Right lobe of liver (tissue), 6 donors: Measurements from ENCODE around the gene NECAP2. TPM values are rescaled to one million over a fixed set of nuclear protein-coding genes. Genes with fewer than 3 reads are reported as not detected.

ENCODE experiments used
- ATAC-seq, 4 donors: fragments of 200-7000 bp; cut with Tn5 transposase; one replicate each; pipeline ENCODE4 v1.9.1; 2020; ENCODE audit warnings: mild to moderate bottlenecking in 4 of 4, moderate library complexity in 4 of 4
- DNase-seq, 3 donors: peaks; one replicate each; pipeline ENCODE4 v3.0.0-alpha.2; 2020
- H3K27ac ChIP-seq, 3 donors: fragments of 200-600 bp; one replicate each; pipeline ENCODE4 v1.8.0; 2022
- H3K27me3 ChIP-seq, 2 donors: fragments of 200-600 bp; one replicate each; pipeline ENCODE4 v1.8.0; 2022
- H3K36me3 ChIP-seq, 4 donors: fragments of 200-600 bp; sonication (generic) in 1 of 4; one replicate each; pipeline versions ENCODE4 v1.5.1 to v1.8.0; 2017 to 2022; ENCODE audit warnings: control low read depth in 1 of 4
- H3K4me1 ChIP-seq, 4 donors: fragments of 200-600 bp; sonication (generic) in 1 of 4; one replicate each; pipeline versions ENCODE4 v1.5.1 to v1.8.0; 2017 to 2022; ENCODE audit warnings: control low read depth in 1 of 4
- H3K4me3 ChIP-seq, 3 donors: fragments of 200-600 bp; one replicate each; pipeline ENCODE4 v1.8.0; 2022
- H3K9me3 ChIP-seq, 4 donors: fragments of 200-600 bp; sonication (generic) in 1 of 4; one replicate each; pipeline versions ENCODE4 v1.5.1 to v1.8.0; 2017 to 2022; ENCODE audit warnings: control low read depth in 1 of 4
- CTCF ChIP-seq, 4 donors: fragments of 200-600 bp in 3 of 4; fragments of 450-650 bp in 1 of 4; IDR thresholded peaks; one replicate each; pipeline versions ENCODE4 v1.5.1 to v1.8.0; 2016 to 2022; ENCODE audit warnings: antibody characterized with exemption in 4 of 4, mild to moderate bottlenecking in 2 of 4
- POLR2A ChIP-seq: fragments of 450-650 bp; IDR thresholded peaks from one replicate; pipeline ENCODE4 v1.6.1; 2017; ENCODE audit warnings: antibody characterized with exemption, mild to moderate bottlenecking
- whole genome bisulfite sequencing: methylation state at CpG from one replicate; pipeline ENCODE4 v1.1.6; 2018; ENCODE audit warnings: low coverage, low lambda C conversion rate; ENCODE audit not compliant: insufficient coverage; ENCODE audit errors: missing lambda C conversion rate; 5-methylcytosine and 5-hydroxymethylcytosine counted together
- intact Hi-C, 2 donors: fragments of 100-400 bp; cut with DNase I; formaldehyde crosslinking; loops; one replicate each; pipeline versions ENCODE4 v1.11.2 to v1.14.1; 2022
- total RNA-seq, 6 experiments: library from RNA; depleted of rRNA in 2 of 6; stranded (reverse); fragments of >200 nt in 2 of 6; fragmentation: NEBNext Ultra II Directional in 3 of 6; extraction: Animal tissue kit (Norgen Biotek cat#: 25700) in 3 of 6; gene quantifications; one replicate each; pipeline versions ENCODE4 v1.1.0 to v1.2.4, GENCODE V29; 2016 to 2023
- donor health status: DM: no; HTN: yes; CAD: no.
- donor health status: DM: no; HTN: no; CAD: no.
- donor health status: DM: no; HTN: no; CAD: no.
- donor health status: DM: no; HTN: yes; CAD: no.
- donor health status: DM: no; HTN: yes; CAD: no.

The NECAP2 gene
- total RNA-seq, 6 experiments from 2014 or later: 13.9 to 28.3 (median 24.2) TPM

GRCh38 chr1:16409536-16410152, 30.9 kb upstream of the NECAP2 start:
- no peak for DNase-seq
- no CpG with 5 or more reads among the region's 25 CpGs for WGBS

DNA sequence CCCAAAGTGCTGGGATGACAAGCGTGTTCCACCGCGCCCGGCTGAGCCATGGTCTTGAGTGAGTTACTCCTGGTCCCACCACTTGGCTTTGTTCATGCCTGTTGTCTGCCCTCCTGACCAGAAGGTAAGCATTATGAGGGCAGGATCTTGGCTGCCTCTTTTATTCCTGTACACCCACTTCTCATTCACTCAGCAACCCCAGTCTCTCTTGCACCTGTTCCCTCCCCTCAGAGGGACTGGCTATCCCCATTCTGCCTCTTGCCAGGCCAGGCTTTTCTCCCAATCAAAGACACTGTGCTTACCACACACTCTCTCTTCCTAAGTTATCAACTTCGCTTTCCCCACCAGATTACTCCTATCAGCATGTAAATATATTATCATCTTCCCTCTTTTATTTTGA, 29.7 kb upstream of the NECAP2 start:
- H3K27me3 ChIP-seq: no peaks in the 10 kb centered on the region
- H3K9me3 ChIP-seq: no peaks in the 10 kb centered on the region
- no peak overlapping the region for H3K4me3 ChIP-seq
- no peaks in the 10 kb centered on the region for H3K36me3 ChIP-seq
- no peak overlapping the region for H3K27ac ChIP-seq
- TF ChIP-seq CTCF (IDR thresholded peaks at IDR 0.05): no peak
- TF ChIP-seq POLR2A: no peak
- intact Hi-C loops: no loop called here
- no peaks in the 10 kb centered on the region for H3K4me1 ChIP-seq
- no peak for DNase-seq
- no peak for ATAC-seq
- 88% methylated on average over 1 of the region's 5 CpGs for WGBS

More at GRCh38 chr1:16409536-16410152, 30.9 kb upstream of the NECAP2 start:
- TF ChIP-seq CTCF (IDR thresholded peaks at IDR 0.05): no peak
- no peak for TF ChIP-seq POLR2A
- no peaks in the 10 kb centered on the region for H3K27me3 ChIP-seq
- no peak overlapping the region for H3K4me3 ChIP-seq
- H3K9me3 ChIP-seq: no peaks in the 10 kb centered on the region
- ATAC-seq: peak in 2 of 4 donors; percentile 25
- intact Hi-C loops: no loop called here
- H3K27ac ChIP-seq: no peak overlapping the region
- H3K36me3 ChIP-seq: no peaks in the 10 kb centered on the region
- H3K4me1 ChIP-seq: no peaks in the 10 kb centered on the region

- TF ChIP-seq POLR2A: no peak
- no peak for TF ChIP-seq CTCF (IDR thresholded peaks at IDR 0.05)
- Histone ChIP-seq H3K36me3 (no peaks in the 10 kb centered on the region), H3K4me1 (no peaks in the 10 kb centered on the region), H3K9me3 (no peaks in the 10 kb centered on the region), H3K4me3 (no peak overlapping the region), H3K27ac (no peak overlapping the region), H3K27me3 (no peaks in the 10 kb centered on the region)
- 90% methylated on average over 3 of the region's 3 CpGs for WGBS
- no peak for DNase-seq
- intact Hi-C loops: no loop called here
- ATAC-seq: no peak
These were observed 27.3 kb upstream of the NECAP2 start for GRCh38 chr1:16413191-16413590.

DNA sequence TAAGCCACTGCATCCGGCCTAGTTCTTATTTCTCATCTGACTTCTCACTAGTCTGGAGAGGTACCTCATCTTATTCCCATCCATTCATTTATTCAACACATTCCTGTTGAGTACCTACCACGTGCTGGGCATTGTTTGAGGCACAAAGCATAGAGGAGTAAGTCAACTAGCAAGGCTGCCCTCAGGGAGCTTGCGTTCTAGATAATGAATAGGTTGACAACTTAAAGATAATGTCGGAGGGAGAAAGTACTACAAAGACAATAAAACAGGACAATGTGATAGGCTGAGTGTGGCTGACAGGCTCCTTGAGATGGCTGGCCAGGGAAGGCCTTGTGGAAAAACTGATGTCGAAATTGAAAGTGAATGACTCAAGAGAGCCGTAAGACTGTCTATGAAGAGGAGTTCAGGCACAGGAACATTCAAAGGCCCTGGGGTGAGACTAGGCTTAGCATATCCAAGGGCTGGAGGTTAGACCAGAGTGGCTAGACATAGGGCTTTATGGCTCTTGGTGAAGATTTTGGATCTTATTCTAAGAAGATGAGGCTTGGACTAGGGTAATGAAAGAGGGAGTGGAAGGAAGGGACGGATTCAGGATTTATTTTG, 21.6 kb upstream of the NECAP2 start:
- ATAC-seq: no peak
- Histone ChIP-seq H3K27me3 (no peaks in the 10 kb centered on the region), H3K4me1 (no peaks in the 10 kb centered on the region), H3K9me3 (no peaks in the 10 kb centered on the region), H3K27ac (no peak overlapping the region), H3K36me3 (no peaks in the 10 kb centered on the region), H3K4me3 (no peak overlapping the region)
- intact Hi-C loops: no loop called here
- WGBS: 85% methylated on average over 5 of the region's 7 CpGs
- TF ChIP-seq CTCF (IDR thresholded peaks at IDR 0.05) (no peak), POLR2A (no peak)
- DNase-seq: no peak
